Upper lobe of left lung (tissue), 6 donors: ENCODE measurements around the gene GRXCR2. TPM values are rescaled to one million over a fixed set of nuclear protein-coding genes. Genes with fewer than 3 reads are reported as not detected.

ENCODE experiments used
- ATAC-seq, 2 donors: fragments of 200-7000 bp; cut with Tn5 transposase; one replicate each; pipeline ENCODE4 v1.9.1; 2022; ENCODE audit warnings: mild to moderate bottlenecking in 2 of 2, moderate library complexity in 2 of 2; ENCODE audit not compliant: low FRiP score in 2 of 2
- DNase-seq, 2 donors: peaks; one replicate each; pipeline ENCODE4 v3.0.0-alpha.2; 2019 to 2020
- H3K27ac ChIP-seq, 4 donors: fragments of 200-600 bp; sonication (generic); one replicate each; pipeline ENCODE4 v1.5.1; 2016 to 2019
- H3K27me3 ChIP-seq, 4 donors: fragments of 200-600 bp; sonication (generic); one replicate each; pipeline ENCODE4 v1.5.1; 2017 to 2019
- H3K36me3 ChIP-seq, 4 donors: fragments of 200-600 bp; sonication (generic); one replicate each; pipeline ENCODE4 v1.5.1; 2016 to 2019
- H3K4me1 ChIP-seq, 4 donors: fragments of 200-600 bp; sonication (generic); one replicate each; pipeline ENCODE4 v1.5.1; 2018 to 2019
- H3K4me3 ChIP-seq, 4 donors: fragments of 200-600 bp; sonication (generic); one replicate each; pipeline ENCODE4 v1.5.1; 2017 to 2019; ENCODE audit warnings: mild to moderate bottlenecking in 2 of 4, moderate library complexity in 1 of 4
- H3K9me3 ChIP-seq, 4 donors: fragments of 200-600 bp; sonication (generic); one replicate each; pipeline ENCODE4 v1.5.1; 2018 to 2019
- EP300 ChIP-seq, 4 donors: sonication (generic); formaldehyde crosslinking; IDR thresholded peaks; one replicate each; pipeline ENCODE4 v1.5.1; 2017; ENCODE audit warnings: antibody characterized with exemption in 4 of 4, control low read depth in 2 of 4
- POLR2A ChIP-seq, 4 donors: fragments of 450-650 bp; IDR thresholded peaks; one replicate each; pipeline ENCODE4 v1.5.1; 2016 to 2017; ENCODE audit warnings: antibody characterized with exemption in 4 of 4, mild to moderate bottlenecking in 2 of 4
- POLR2AphosphoS5 ChIP-seq, 2 donors: sonication (generic); formaldehyde crosslinking; IDR thresholded peaks; one replicate each; pipeline ENCODE4 v1.5.1; 2017; ENCODE audit warnings: antibody characterized with exemption in 2 of 2
- WGBS, 2 donors: methylation state at CpG; one replicate each; pipeline ENCODE4 v1.1.5; 2017 to 2018; 5-methylcytosine and 5-hydroxymethylcytosine counted together
- total RNA-seq, 6 donors: library from RNA; depleted of rRNA in 4 of 6; stranded (reverse); fragments of >200 nt in 4 of 6; gene quantifications; one replicate each; pipeline versions ENCODE4 v1.1.0 to v1.2.1, GENCODE V29; 2016 to 2021
- TF ChIP-seq, protein P1 (sequence below), 6 experiments: fragments of 450-650 bp in 4 of 6; fragments of 200-600 bp in 2 of 6; sonication (generic) in 2 of 6; IDR thresholded peaks; one replicate each; pipeline ENCODE4 v1.5.1; 2016 to 2019; ENCODE audit warnings: antibody characterized with exemption in 6 of 6
- donor health status: DM: no; HTN: no; CAD: no; lungs with moderate emphysema.
- donor health status: DM: no; HTN: yes; CAD: no; lungs with severe emphysema.

GRXCR2 gene
- total RNA-seq, 6 donors from 2014 or later, result not detected

DNA sequence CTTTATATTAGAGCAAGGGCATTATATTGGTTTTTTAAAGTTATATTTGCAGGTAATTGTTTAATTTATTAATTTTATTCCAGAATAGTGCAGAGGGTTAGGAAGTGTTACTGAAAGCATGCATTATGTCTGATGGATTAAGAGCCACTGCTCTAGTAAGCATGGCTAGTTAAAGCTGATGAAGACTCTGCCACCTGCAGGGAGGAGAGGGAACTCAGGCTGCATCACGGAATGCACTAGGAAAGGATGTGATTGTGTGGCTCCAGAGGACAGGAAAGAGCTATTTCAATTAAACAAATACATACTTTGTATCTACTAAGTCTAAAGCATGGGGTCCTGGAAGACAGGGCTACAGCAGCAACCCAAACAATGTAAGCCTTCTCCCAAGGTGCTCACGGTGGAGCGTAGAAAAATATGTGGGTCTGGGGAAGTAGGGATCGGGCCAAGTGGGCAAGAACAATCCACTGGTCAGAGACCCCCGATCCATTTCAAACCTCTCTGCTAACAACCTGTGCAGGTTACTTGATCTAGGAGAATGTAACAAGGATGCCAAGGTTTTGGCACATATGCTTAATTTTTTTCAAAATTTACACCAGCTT, 15.3 kb upstream of the GRXCR2 start:
- WGBS, 2 donors, result 74 to 77% methylated on average over 5 of the region's 5 CpGs
- Histone ChIP-seq H3K9me3 (peaks cover 0 to 7% (median 2%) of the 10 kb centered on the region in 4 donors), H3K4me1 (no peaks in the 10 kb centered on the region), H3K27me3 (no peaks in the 10 kb centered on the region), H3K4me3 (no peak overlapping the region), H3K27ac (no peak overlapping the region), H3K36me3 (no peaks in the 10 kb centered on the region)
- TF ChIP-seq POLR2AphosphoS5 (IDR thresholded peaks at IDR 0.05), result no peak
- TF ChIP-seq POLR2A (IDR thresholded peaks at IDR 0.05), result no peak
- TF ChIP-seq EP300 (IDR thresholded peaks at IDR 0.05), result no peak
- TF ChIP-seq, protein P1, sequence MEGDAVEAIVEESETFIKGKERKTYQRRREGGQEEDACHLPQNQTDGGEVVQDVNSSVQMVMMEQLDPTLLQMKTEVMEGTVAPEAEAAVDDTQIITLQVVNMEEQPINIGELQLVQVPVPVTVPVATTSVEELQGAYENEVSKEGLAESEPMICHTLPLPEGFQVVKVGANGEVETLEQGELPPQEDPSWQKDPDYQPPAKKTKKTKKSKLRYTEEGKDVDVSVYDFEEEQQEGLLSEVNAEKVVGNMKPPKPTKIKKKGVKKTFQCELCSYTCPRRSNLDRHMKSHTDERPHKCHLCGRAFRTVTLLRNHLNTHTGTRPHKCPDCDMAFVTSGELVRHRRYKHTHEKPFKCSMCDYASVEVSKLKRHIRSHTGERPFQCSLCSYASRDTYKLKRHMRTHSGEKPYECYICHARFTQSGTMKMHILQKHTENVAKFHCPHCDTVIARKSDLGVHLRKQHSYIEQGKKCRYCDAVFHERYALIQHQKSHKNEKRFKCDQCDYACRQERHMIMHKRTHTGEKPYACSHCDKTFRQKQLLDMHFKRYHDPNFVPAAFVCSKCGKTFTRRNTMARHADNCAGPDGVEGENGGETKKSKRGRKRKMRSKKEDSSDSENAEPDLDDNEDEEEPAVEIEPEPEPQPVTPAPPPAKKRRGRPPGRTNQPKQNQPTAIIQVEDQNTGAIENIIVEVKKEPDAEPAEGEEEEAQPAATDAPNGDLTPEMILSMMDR (IDR thresholded peaks at IDR 0.05), result peak in 5 of 6 experiments; percentile 11 to 49 (median 44)
- ATAC-seq, result peak in 1 of 2 donors; percentile 52
- no peak for DNase-seq

DNA sequence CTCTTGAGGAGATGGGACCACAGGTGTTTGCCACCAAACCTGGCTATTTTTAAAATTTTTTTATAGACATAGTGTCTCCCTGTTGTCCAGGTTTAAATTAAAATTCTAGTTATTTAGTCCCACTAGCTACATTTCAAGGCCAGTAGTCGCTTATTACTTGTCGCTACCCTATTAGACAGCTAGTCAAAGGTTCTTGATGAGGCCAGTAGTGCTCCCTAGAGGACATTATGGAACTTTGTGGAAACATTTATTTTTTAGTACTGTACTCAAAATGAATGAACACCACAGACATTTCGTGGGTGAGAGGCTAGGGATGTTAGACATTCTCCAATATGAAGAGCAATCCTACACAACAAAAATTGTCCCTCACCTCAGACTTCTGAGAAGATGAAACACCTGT, 14.4 kb upstream of the GRXCR2 start:
- 78 to 93% methylated on average over 3 of the region's 3 CpGs for WGBS, 2 donors
- ATAC-seq, result no peak
- Histone ChIP-seq H3K4me1 (no peaks in the 10 kb centered on the region), H3K27me3 (no peaks in the 10 kb centered on the region), H3K27ac (no peak overlapping the region), H3K4me3 (no peak overlapping the region), H3K9me3 (peaks cover 0 to 7% (median 2%) of the 10 kb centered on the region in 4 donors), H3K36me3 (no peaks in the 10 kb centered on the region)
- no peak for DNase-seq
- TF ChIP-seq, protein P1 (IDR thresholded peaks at IDR 0.05), result no peak
- no peak for TF ChIP-seq EP300 (IDR thresholded peaks at IDR 0.05)
- no peak for TF ChIP-seq POLR2AphosphoS5 (IDR thresholded peaks at IDR 0.05)
- TF ChIP-seq POLR2A (IDR thresholded peaks at IDR 0.05), result no peak

DNA sequence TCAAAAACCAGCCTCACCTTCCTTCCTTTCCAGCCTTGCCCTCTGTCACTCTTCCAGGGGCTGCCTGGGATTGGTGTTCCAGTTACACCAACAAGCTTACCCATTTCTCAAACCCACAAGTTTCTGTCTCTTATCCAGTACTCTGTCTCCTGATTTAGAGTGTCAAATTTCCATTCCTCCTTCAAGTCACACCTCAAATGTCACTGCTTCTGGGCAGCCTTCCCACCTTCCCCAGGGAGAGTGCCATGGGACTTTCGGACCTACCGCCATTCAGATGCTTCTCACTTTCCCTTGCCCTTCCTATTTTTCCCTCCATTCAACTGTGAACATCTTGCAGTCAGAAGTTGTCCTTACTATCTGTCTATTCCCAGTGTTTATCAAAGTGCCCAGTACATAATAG, 2.0 kb upstream of the GRXCR2 start:
- no peaks in the 10 kb centered on the region for H3K36me3 ChIP-seq
- H3K27me3 ChIP-seq, result no peaks in the 10 kb centered on the region
- 82 to 88% methylated on average over 2 of the region's 2 CpGs for WGBS, 2 donors
- no peaks in the 10 kb centered on the region for H3K9me3 ChIP-seq
- TF ChIP-seq, protein P1 (IDR thresholded peaks at IDR 0.05), result no peak
- no peak for TF ChIP-seq POLR2AphosphoS5 (IDR thresholded peaks at IDR 0.05)
- no peak for TF ChIP-seq POLR2A (IDR thresholded peaks at IDR 0.05)
- TF ChIP-seq EP300 (IDR thresholded peaks at IDR 0.05), result no peak
- ATAC-seq (no peak), DNase-seq (no peak)
- H3K4me3 ChIP-seq, result no peak overlapping the region
- no peaks in the 10 kb centered on the region for H3K4me1 ChIP-seq
- H3K27ac ChIP-seq, result no peak overlapping the region

DNA sequence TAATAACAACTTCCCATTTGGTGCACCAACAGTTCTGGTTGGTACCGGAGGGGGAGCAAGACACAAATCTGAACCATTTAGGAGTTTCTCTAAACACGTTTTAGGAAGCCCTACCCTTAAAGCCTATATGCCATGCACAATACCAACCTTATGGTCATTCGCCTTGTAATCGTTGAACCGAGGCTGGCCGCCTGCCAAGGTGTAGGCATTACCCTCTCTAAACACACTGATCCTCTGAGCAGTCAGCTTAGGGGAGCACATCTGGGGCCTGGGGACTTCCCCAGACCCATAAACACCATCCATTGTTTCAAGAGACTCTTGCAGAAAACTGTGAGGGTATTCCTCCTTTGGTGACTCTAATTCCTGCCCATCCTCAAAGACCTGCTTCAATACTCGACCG, 328 bp downstream of the GRXCR2 start:
- DNase-seq (no peak), ATAC-seq (no peak)
- H3K27me3 ChIP-seq, result no peaks in the 10 kb centered on the region
- H3K27ac ChIP-seq, result no peak overlapping the region
- H3K9me3 ChIP-seq, result no peaks in the 10 kb centered on the region
- H3K4me1 ChIP-seq, result no peaks in the 10 kb centered on the region
- 81 to 84% methylated on average over 7 to 8 of the region's 8 CpGs for whole genome bisulfite sequencing, 2 donors
- no peaks in the 10 kb centered on the region for H3K36me3 ChIP-seq
- TF ChIP-seq POLR2A (IDR thresholded peaks at IDR 0.05) (no peak), EP300 (IDR thresholded peaks at IDR 0.05) (no peak), POLR2AphosphoS5 (IDR thresholded peaks at IDR 0.05) (no peak)
- TF ChIP-seq, protein P1 (IDR thresholded peaks at IDR 0.05), result no peak
- no peak overlapping the region for H3K4me3 ChIP-seq

DNA sequence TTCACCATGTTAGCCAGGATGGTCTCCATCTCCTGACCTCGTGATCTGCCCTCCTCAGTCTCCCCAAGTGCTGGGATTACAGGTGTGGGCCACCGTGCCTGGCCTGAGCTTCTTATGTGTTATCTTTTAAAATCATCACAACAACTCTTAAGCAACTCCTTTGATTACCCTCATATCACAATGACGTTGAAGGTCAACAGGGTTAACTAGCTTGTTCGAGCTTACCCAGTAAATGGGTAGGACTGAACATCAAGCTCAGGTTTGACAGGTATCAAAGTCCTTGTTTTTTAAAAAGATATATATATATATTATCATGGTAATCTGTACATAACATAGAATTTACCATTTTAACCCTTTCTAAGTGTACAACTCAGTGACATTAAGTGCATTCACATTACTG, 3.1 kb downstream of the GRXCR2 start:
- 66 to 72% methylated on average over 4 of the region's 4 CpGs for WGBS, 2 donors
- TF ChIP-seq POLR2AphosphoS5 (IDR thresholded peaks at IDR 0.05) (no peak), EP300 (IDR thresholded peaks at IDR 0.05) (no peak), POLR2A (IDR thresholded peaks at IDR 0.05) (no peak)
- TF ChIP-seq, protein P1 (IDR thresholded peaks at IDR 0.05), result no peak
- Histone ChIP-seq H3K36me3 (no peaks in the 10 kb centered on the region), H3K4me3 (no peak overlapping the region), H3K9me3 (no peaks in the 10 kb centered on the region), H3K27me3 (no peaks in the 10 kb centered on the region), H3K4me1 (no peaks in the 10 kb centered on the region), H3K27ac (no peak overlapping the region)
- no peak for DNase-seq
- ATAC-seq, result no peak
